Spleen (tissue), 11 donors: ENCODE results near the gene ATG14. TPM values are rescaled to one million over a fixed set of nuclear protein-coding genes. Genes with fewer than 3 reads are reported as not detected.
"Not testable (repeated sequence)": the region's sequence is repeated elsewhere in the genome, so short reads cannot be mapped to it uniquely, and the experiment has no call there.

Experiments
- DNase-seq: peaks from one replicate; pipeline ENCODE4 v3.0.0-alpha.2; 2020
- H3K27ac ChIP-seq, 8 donors: fragments of 200-600 bp; sonication (generic) in 7 of 8; 1 replicate in 4 of 8; 2 replicates in 4 of 8; pipeline versions ENCODE4 v1.5.0 to v1.8.0; 2016 to 2021; ENCODE audit warnings: inconsistent platforms in 4 of 8, mild to moderate bottlenecking in 4 of 8, moderate library complexity in 1 of 8
- H3K27me3 ChIP-seq, 7 donors: fragments of 200-600 bp; sonication (generic) in 6 of 7; replicated peaks in 1 of 7; 1 replicate in 4 of 7; 2 replicates in 3 of 7; pipeline versions ENCODE4 v1.5.0 to v1.8.0; 2016 to 2021; ENCODE audit warnings: inconsistent platforms in 3 of 7, mild to moderate bottlenecking in 1 of 7
- H3K36me3 ChIP-seq, 6 donors: fragments of 200-600 bp; sonication (generic) in 5 of 6; 1 replicate in 4 of 6; 2 replicates in 2 of 6; pipeline versions ENCODE4 v1.5.0 to v1.8.0; 2016 to 2021; ENCODE audit warnings: inconsistent platforms in 2 of 6
- H3K4me1 ChIP-seq, 6 donors: fragments of 200-600 bp; sonication (generic) in 5 of 6; 1 replicate in 3 of 6; 2 replicates in 3 of 6; pipeline versions ENCODE4 v1.5.0 to v1.8.0; 2016 to 2021; ENCODE audit warnings: inconsistent platforms in 3 of 6
- H3K4me3 ChIP-seq, 8 donors: fragments of 200-600 bp; sonication (generic) in 7 of 8; 1 replicate in 4 of 8; 2 replicates in 4 of 8; pipeline versions ENCODE4 v1.5.0 to v1.8.0; 2016 to 2021; ENCODE audit warnings: inconsistent platforms in 4 of 8, mild to moderate bottlenecking in 4 of 8, moderate library complexity in 2 of 8
- H3K9me3 ChIP-seq, 8 donors: fragments of 200-600 bp; sonication (generic) in 7 of 8; 1 replicate in 4 of 8; 2 replicates in 4 of 8; pipeline versions ENCODE4 v1.5.0 to v1.8.0; 2016 to 2021; ENCODE audit warnings: inconsistent platforms in 4 of 8
- POLR2A ChIP-seq, 3 donors: fragments of 450-650 bp; IDR thresholded peaks; one replicate each; pipeline ENCODE4 v1.5.1; 2017; ENCODE audit warnings: antibody characterized with exemption in 3 of 3, mild to moderate bottlenecking in 1 of 3
- POLR2AphosphoS5 ChIP-seq, 3 donors: sonication (generic); formaldehyde crosslinking; IDR thresholded peaks; one replicate each; pipeline ENCODE4 v1.5.1; 2017; ENCODE audit warnings: antibody characterized with exemption in 3 of 3
- WGBS, 5 donors: extraction: QIAGEN DNeasy Blood & Tissue Kit in 3 of 5; methylation state at CpG; one replicate each; pipeline versions ENCODE4 v1.1.5 to v1.1.7; 2013 to 2018; 5-methylcytosine and 5-hydroxymethylcytosine counted together
- intact Hi-C: fragments of 100-400 bp; cut with DNase I; formaldehyde crosslinking; loops from one replicate; pipeline ENCODE4 v1.15.0; 2023; ENCODE audit warnings: low total_unique reads
- polyA plus RNA-seq, 3 donors: library from polyadenylated mRNA; stranded (reverse); fragments of 200-250 nt; gene quantifications; one replicate each; pipeline ENCODE4 v1.2.1, GENCODE V29; 2013
- total RNA-seq, 7 donors: library from RNA; depleted of rRNA in 3 of 7; stranded (reverse); fragments of >200 nt in 3 of 7; fragmentation: NEBNext Ultra II Directional in 4 of 7; extraction: Animal tissue kit (Norgen Biotek cat#: 25700) in 4 of 7; gene quantifications; one replicate each; pipeline versions ENCODE4 v1.1.0 to v1.2.1, GENCODE V29; 2016 to 2021
- TF ChIP-seq, protein P1 (sequence below), 11 experiments: fragments of 200-600 bp in 7 of 11; fragments of 450-650 bp in 4 of 11; sonication (generic) in 4 of 11; IDR thresholded peaks in 8 of 11; conservative IDR thresholded peaks in 3 of 11; 1 replicate in 7 of 11; 2 replicates in 4 of 11; pipeline versions ENCODE4 v1.4.0 to v1.8.0; 2016 to 2021; ENCODE audit warnings: antibody characterized with exemption in 11 of 11, inconsistent platforms in 4 of 11, mild to moderate bottlenecking in 1 of 11
- donor health status: healthy with polysubstance abuse.
- donor health status: DM: no; HTN: no; CAD: no; lungs with moderate emphysema.
- donor health status: DM: no; HTN: no; CAD: no.
- donor health status: Bipolar disorder and iron deficiency.
- donor health status: healthy.
- donor health status: DM: no; HTN: no; CAD: no.
- donor health status: DM: yes; HTN: yes; CAD: no.

ATG14 gene
- total and polyA plus RNA-seq, 10 donors: 5.4 to 14.8 (median 12.1) TPM

DNA sequence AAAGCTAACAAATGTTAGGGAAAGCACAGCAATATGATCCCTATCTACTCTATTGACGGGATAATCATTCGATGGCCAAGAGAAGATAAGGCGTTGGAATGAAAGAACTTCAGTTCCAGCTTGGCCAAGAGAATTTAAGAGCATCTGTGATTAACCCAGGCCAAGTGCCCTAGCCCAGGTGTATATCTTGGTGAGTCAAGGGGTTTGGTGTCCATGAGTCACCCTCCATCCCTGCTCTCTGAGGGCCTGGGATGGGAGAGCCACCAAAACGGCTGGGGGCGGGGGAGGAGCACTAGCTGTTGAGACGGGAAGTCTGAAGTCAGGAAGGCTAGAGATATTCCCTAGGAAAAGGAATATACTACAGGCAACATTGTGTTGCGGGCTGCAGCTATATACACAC is 15.8 kb upstream of the ATG14 start:
- intact Hi-C loops: loop anchor here (10.0 kb wide), 1 partner anchor 213 kb away; no protein-coding TSS in a partner anchor

GRCh38 chr14:55426891-55427290 is 15.3 kb upstream of the ATG14 start:
- H3K27ac ChIP-seq: no peak overlapping the region
- H3K36me3 ChIP-seq: no peaks in the 10 kb centered on the region
- no peaks in the 10 kb centered on the region for H3K27me3 ChIP-seq
- TF ChIP-seq POLR2AphosphoS5 (IDR thresholded peaks at IDR 0.05): no peak
- no peak for TF ChIP-seq POLR2A (IDR thresholded peaks at IDR 0.05)
- TF ChIP-seq, protein P1, sequence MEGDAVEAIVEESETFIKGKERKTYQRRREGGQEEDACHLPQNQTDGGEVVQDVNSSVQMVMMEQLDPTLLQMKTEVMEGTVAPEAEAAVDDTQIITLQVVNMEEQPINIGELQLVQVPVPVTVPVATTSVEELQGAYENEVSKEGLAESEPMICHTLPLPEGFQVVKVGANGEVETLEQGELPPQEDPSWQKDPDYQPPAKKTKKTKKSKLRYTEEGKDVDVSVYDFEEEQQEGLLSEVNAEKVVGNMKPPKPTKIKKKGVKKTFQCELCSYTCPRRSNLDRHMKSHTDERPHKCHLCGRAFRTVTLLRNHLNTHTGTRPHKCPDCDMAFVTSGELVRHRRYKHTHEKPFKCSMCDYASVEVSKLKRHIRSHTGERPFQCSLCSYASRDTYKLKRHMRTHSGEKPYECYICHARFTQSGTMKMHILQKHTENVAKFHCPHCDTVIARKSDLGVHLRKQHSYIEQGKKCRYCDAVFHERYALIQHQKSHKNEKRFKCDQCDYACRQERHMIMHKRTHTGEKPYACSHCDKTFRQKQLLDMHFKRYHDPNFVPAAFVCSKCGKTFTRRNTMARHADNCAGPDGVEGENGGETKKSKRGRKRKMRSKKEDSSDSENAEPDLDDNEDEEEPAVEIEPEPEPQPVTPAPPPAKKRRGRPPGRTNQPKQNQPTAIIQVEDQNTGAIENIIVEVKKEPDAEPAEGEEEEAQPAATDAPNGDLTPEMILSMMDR (IDR thresholded peaks at IDR 0.05 in 8 of 11, conservative IDR thresholded peaks at IDR 0.05 in 3 of 11): no peak
- intact Hi-C loops: loop anchor here (10.0 kb wide), 1 partner anchor 212 kb away; no protein-coding TSS in a partner anchor
- DNase-seq: no peak
- H3K4me1 ChIP-seq: peaks cover 0 to 4% (median 0%) of the 10 kb centered on the region in 6 donors
- H3K4me3 ChIP-seq: no peak overlapping the region
- H3K9me3 ChIP-seq: no peaks in the 10 kb centered on the region
- WGBS, 5 donors: 78 to 93% (median 83%) methylated on average over 4 of the region's 4 CpGs

More for the DNA sequence above, 15.8 kb upstream of the ATG14 start:
- no peak overlapping the region for H3K27ac ChIP-seq
- H3K4me3 ChIP-seq: no peak overlapping the region
- peaks cover 0 to 4% (median 0%) of the 10 kb centered on the region in 6 donors for H3K4me1 ChIP-seq
- no peak for DNase-seq
- H3K36me3 ChIP-seq: no peaks in the 10 kb centered on the region
- no peaks in the 10 kb centered on the region for H3K27me3 ChIP-seq
- no peaks in the 10 kb centered on the region for H3K9me3 ChIP-seq
- TF ChIP-seq POLR2A (IDR thresholded peaks at IDR 0.05) (no peak), POLR2AphosphoS5 (IDR thresholded peaks at IDR 0.05) (no peak)
- TF ChIP-seq, protein P1 (IDR thresholded peaks at IDR 0.05 in 8 of 11, conservative IDR thresholded peaks at IDR 0.05 in 3 of 11): no peak
- WGBS, 5 donors: 73 to 86% (median 85%) methylated on average over 7 of the region's 7 CpGs

DNA sequence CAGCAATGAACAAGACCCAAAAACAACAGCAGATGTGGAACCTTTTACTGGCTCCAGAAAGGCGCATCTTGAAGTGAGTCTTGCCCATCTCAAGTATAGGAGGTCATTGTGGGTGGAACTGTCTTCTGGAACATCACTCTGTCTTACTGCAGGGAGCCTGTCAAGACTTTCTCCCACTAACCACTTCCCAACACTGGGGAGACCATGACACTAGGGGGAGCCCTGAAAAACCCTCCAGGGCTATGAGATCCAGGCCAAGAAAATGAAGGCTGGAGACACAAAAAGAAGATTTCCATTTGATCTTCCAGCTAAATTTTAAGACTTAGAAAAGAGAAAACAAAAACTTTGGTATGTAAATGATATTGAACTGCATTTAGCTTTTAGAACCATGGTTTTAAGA is 13.5 kb upstream of the ATG14 start:
- intact Hi-C loops: loop anchor here (10.0 kb wide), 1 partner anchor 210 kb away; no protein-coding TSS in a partner anchor
- Histone ChIP-seq H3K4me3 (no peak overlapping the region), H3K36me3 (no peaks in the 10 kb centered on the region), H3K27me3 (no peaks in the 10 kb centered on the region), H3K4me1 (peaks cover 0 to 3% (median 0%) of the 10 kb centered on the region in 6 donors), H3K27ac (no peak overlapping the region), H3K9me3 (no peaks in the 10 kb centered on the region)
- DNase-seq: no peak
- TF ChIP-seq, protein P1 (IDR thresholded peaks at IDR 0.05 in 8 of 11, conservative IDR thresholded peaks at IDR 0.05 in 3 of 11): no peak
- TF ChIP-seq POLR2A (IDR thresholded peaks at IDR 0.05) (no peak), POLR2AphosphoS5 (IDR thresholded peaks at IDR 0.05) (no peak)
- 81 to 98% (median 86%) methylated on average over 1 of the region's 1 CpG for WGBS, 5 donors

GRCh38 chr14:55423969-55424368 is 12.3 kb upstream of the ATG14 start:
- intact Hi-C loops: loop anchor here (10.0 kb wide), 1 partner anchor 209 kb away; no protein-coding TSS in a partner anchor
- Histone ChIP-seq H3K27ac (no peak overlapping the region), H3K36me3 (no peaks in the 10 kb centered on the region), H3K9me3 (no peaks in the 10 kb centered on the region), H3K4me1 (no peaks in the 10 kb centered on the region), H3K4me3 (no peak overlapping the region), H3K27me3 (no peaks in the 10 kb centered on the region)
- DNase-seq: no peak
- WGBS, 5 donors: 16 to 26% (median 21%) methylated on average over 2 of the region's 2 CpGs
- TF ChIP-seq POLR2A (IDR thresholded peaks at IDR 0.05) (no peak), POLR2AphosphoS5 (IDR thresholded peaks at IDR 0.05) (no peak)
- TF ChIP-seq, protein P1 (IDR thresholded peaks at IDR 0.05 in 8 of 11, conservative IDR thresholded peaks at IDR 0.05 in 3 of 11): no peak

DNA sequence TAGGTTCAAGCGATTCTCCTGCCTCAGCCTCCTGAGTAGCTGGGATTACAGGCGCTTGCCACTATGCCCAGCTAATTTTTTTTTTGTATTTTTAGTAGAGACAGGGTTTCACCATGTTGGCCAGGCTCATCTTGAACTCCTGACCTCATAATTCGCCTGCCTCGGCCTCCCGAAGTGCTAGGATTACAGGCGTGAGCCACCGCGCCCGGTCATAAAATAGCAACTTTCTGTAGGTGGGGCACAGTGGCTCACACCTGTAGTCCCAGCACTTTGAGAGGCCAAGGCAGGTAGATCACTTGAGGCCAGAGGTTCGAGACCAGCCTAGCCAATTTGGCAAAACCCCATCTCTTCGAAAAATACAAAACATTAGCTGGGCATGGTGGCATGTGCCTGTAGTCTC is 10.7 kb upstream of the ATG14 start:
- H3K27ac ChIP-seq, H3K9me3 ChIP-seq, H3K4me3 ChIP-seq, DNase-seq, H3K36me3 ChIP-seq, H3K27me3 ChIP-seq: not testable (repeated sequence)
- peaks cover 0 to 12% (median 5%) of the 10 kb centered on the region in 6 donors for H3K4me1 ChIP-seq
- intact Hi-C loops: loop anchor here (10.0 kb wide), 1 partner anchor 208 kb away; no protein-coding TSS in a partner anchor
- 92 to 96% (median 94%) methylated on average over 11 of the region's 11 CpGs for WGBS, 5 donors
